Nephron (organoid): ENCODE measurements around the gene LRP5.

ENCODE experiments used
- H3K27ac Mint-ChIP-seq, 3 experiments: 2 replicates each; pipeline ENCODE4 v1.8.0; 2020; ENCODE audit warnings: mixed read lengths in 3 of 3, mild to moderate bottlenecking in 2 of 3, moderate library complexity in 1 of 3
- H3K27me3 Mint-ChIP-seq: 2 replicates; pipeline ENCODE4 v1.8.0; 2021; ENCODE audit warnings: low read depth, mild to moderate bottlenecking, moderate library complexity, mixed read lengths
- H3K36me3 Mint-ChIP-seq: 2 replicates; pipeline ENCODE4 v1.8.0; 2020; ENCODE audit warnings: low read depth, mixed read lengths
- H3K4me1 Mint-ChIP-seq: 2 replicates; pipeline ENCODE4 v1.8.0; 2020; ENCODE audit warnings: mixed read lengths
- H3K4me3 Mint-ChIP-seq, 3 experiments: 2 replicates each; pipeline ENCODE4 v1.8.0; 2020; ENCODE audit warnings: mild to moderate bottlenecking in 3 of 3, mixed read lengths in 3 of 3, moderate library complexity in 2 of 3
- H3K9me3 Mint-ChIP-seq: 2 replicates; pipeline ENCODE4 v1.8.0; 2020; ENCODE audit warnings: mixed read lengths
- TF ChIP-seq, protein P1 (sequence below), 3 experiments: fragments of 200-600 bp; sonication (generic); IDR thresholded peaks; one replicate each; pipeline ENCODE4 v1.5.0; 2021; ENCODE audit warnings: antibody characterized with exemption in 3 of 3; ENCODE audit not compliant: unreplicated experiment in 3 of 3

LRP5 gene

DNA sequence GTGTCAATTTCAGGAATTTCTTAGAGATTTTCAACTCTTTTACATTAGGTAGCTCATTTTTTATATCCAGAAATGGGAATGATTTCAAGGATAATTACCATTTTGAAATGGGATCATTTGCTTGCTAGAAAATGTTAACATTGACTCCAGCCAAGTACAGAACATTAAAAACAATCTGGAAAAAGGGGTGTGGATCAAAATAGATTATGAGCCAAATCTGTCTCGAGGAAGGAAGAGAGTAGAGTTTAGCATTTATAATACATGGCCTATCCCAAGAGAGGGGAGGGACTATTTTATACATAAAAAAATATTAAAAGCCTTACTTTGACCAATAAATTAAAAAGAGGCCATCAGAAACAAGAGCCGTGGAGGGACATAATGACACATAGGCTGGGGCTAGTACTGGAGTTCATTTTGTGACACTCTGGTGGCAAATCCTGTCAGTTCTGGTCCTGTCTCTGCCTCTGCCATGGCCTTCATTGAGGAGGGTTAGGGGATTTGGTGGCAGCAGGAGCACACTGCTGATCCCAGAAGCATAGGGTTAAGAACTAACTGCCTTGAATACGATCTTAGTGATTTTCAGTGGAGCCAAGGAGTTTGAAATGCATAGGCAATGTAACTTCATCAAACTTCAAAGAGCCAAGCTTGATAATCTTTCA is 168.6 kb downstream of the LRP5 start:
- Mint-ChIP-seq H3K36me3 (peaks cover 88% of the 10 kb centered on the region), H3K27ac (peak overlapping the region in 2 of 3 experiments; percentile 19 to 30), H3K4me3 (no peak overlapping the region), H3K27me3 (no peaks in the 10 kb centered on the region), H3K9me3 (peaks cover 30% of the 10 kb centered on the region), H3K4me1 (peaks cover 23% of the 10 kb centered on the region)
- TF ChIP-seq, protein P1, sequence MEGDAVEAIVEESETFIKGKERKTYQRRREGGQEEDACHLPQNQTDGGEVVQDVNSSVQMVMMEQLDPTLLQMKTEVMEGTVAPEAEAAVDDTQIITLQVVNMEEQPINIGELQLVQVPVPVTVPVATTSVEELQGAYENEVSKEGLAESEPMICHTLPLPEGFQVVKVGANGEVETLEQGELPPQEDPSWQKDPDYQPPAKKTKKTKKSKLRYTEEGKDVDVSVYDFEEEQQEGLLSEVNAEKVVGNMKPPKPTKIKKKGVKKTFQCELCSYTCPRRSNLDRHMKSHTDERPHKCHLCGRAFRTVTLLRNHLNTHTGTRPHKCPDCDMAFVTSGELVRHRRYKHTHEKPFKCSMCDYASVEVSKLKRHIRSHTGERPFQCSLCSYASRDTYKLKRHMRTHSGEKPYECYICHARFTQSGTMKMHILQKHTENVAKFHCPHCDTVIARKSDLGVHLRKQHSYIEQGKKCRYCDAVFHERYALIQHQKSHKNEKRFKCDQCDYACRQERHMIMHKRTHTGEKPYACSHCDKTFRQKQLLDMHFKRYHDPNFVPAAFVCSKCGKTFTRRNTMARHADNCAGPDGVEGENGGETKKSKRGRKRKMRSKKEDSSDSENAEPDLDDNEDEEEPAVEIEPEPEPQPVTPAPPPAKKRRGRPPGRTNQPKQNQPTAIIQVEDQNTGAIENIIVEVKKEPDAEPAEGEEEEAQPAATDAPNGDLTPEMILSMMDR (IDR thresholded peaks at IDR 0.05; ENCODE audit: unreplicated experiment in 3 of 3): no peak

DNA sequence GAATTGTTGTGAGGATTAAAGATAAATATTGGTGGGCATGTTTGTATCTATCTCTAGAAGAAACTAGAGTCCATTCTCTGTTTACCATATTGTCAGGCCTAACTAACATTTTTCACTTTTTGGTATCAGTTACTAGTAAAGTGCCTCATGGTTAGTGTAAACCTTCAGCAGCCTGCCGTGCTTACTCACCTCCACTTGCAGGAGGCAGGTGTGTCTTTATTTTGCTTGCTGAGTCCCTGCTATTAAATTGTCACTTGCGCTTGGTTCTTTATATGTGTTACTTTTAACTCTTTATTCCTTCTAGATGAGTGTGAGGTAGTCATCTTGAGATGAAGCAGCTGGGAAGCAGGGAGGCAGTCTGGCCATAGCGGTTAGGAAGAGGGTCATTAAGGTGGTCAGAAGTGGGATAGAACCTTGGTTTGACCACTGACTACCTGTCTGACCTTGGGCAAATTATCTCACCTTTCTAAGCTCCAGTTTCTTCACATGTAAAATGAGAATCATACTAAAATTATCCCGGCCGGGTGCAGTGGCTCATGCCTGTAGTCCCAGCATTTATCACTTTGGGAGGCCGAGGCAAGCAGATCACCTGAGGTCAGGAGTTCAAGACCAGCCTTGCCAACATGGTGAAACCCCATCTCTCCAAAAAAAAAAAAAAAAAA is 169.3 kb downstream of the LRP5 start:
- Mint-ChIP-seq H3K4me3 (no peak overlapping the region), H3K9me3 (peaks cover 32% of the 10 kb centered on the region), H3K36me3 (peaks cover 88% of the 10 kb centered on the region), H3K27ac (peak overlapping the region in 2 of 3 experiments; percentile 19 to 30), H3K27me3 (no peaks in the 10 kb centered on the region), H3K4me1 (peaks cover 23% of the 10 kb centered on the region)
- TF ChIP-seq, protein P1 (IDR thresholded peaks at IDR 0.05; ENCODE audit: unreplicated experiment in 3 of 3): no peak

DNA sequence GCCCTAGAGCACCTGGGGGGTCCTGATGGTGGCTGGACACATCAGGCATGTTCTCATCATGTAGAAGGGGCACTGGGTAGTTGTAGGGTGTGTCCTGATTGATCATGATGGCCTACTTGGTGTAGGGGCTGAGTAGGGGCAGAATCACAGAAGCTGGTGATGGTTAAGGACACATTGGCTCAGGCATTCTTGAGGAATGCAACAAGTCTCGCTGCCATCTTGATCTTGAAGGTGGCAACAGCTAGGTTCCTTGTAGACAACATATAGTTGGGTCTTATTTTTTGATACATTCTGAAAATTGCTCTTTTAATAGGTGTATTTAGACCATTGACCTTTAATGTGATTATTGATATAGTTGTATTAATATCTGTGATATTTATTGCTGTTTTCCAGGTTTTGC is 176.2 kb downstream of the LRP5 start:
- Mint-ChIP-seq H3K27me3 (no peaks in the 10 kb centered on the region), H3K36me3 (peaks cover 43% of the 10 kb centered on the region), H3K4me1 (peaks cover 9% of the 10 kb centered on the region), H3K9me3 (peaks cover 24% of the 10 kb centered on the region), H3K4me3 (no peak overlapping the region), H3K27ac (no peak overlapping the region)
- TF ChIP-seq, protein P1 (IDR thresholded peaks at IDR 0.05; ENCODE audit: unreplicated experiment in 3 of 3): no peak

DNA sequence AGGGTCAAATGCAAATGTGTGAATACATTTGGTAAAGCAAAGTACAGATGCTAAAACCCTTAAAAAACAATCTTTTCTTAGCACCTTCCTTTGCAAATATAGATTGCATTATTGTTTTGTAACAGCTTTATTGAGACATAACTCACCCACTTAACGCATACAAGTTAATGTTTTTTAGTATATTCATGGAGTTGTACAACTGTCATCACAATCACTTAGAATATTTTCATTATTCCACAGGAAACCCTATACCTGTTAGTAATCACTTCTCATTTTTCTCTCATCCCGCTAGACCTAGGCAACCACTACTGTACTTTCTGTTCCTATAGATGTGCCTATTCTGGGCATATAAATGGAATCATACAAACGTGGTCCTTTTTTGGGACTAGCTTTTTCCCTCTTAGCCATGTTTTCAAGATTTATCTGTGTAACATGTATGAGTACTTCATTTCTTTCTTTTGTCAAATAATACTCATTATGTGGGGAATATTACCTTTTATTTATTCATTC is 182.9 kb downstream of the LRP5 start:
- no peaks in the 10 kb centered on the region for H3K27me3 Mint-ChIP-seq
- TF ChIP-seq, protein P1 (IDR thresholded peaks at IDR 0.05; ENCODE audit: unreplicated experiment in 3 of 3): no peak
- no peak overlapping the region for H3K4me3 Mint-ChIP-seq
- no peaks in the 10 kb centered on the region for H3K36me3 Mint-ChIP-seq
- H3K4me1 Mint-ChIP-seq: peaks cover 38% of the 10 kb centered on the region
- no peak overlapping the region for H3K27ac Mint-ChIP-seq
- H3K9me3 Mint-ChIP-seq: no peaks in the 10 kb centered on the region

DNA sequence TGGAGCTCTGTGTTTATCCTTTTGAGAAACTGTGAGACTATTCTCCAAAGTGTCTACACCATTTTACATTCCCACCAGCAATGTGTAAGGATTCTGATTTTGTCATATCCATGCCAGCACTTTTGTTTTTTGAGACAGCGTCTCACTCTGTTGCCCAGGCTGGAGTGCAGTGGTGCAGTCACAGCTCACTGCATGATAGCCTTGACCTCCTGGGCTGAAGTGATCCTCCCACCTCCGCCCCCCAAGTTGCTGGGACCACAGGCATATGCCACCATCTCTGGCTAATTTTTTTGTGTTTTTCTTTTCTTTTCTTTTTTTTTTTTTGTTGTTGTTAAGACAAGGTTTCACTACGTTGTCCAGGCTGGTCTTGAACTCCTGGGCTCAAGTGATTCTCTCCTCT is 183.5 kb downstream of the LRP5 start:
- Mint-ChIP-seq H3K9me3 (no peaks in the 10 kb centered on the region), H3K27me3 (no peaks in the 10 kb centered on the region), H3K27ac (no peak overlapping the region), H3K4me3 (no peak overlapping the region), H3K4me1 (peaks cover 39% of the 10 kb centered on the region), H3K36me3 (no peaks in the 10 kb centered on the region)
- TF ChIP-seq, protein P1 (IDR thresholded peaks at IDR 0.05; ENCODE audit: unreplicated experiment in 3 of 3): no peak
